Fibroblast of gingiva (primary cell): ENCODE data around the gene GSTA5.
"Not testable (repeated sequence)": the region's sequence is repeated elsewhere in the genome, so short reads cannot be mapped to it uniquely, and the experiment has no call there.

Source experiments
- DNase-seq: peaks from one replicate; pipeline ENCODE4 v3.0.0-alpha.2; 2011; ENCODE audit warnings: low read depth

Gene GSTA5

DNA sequence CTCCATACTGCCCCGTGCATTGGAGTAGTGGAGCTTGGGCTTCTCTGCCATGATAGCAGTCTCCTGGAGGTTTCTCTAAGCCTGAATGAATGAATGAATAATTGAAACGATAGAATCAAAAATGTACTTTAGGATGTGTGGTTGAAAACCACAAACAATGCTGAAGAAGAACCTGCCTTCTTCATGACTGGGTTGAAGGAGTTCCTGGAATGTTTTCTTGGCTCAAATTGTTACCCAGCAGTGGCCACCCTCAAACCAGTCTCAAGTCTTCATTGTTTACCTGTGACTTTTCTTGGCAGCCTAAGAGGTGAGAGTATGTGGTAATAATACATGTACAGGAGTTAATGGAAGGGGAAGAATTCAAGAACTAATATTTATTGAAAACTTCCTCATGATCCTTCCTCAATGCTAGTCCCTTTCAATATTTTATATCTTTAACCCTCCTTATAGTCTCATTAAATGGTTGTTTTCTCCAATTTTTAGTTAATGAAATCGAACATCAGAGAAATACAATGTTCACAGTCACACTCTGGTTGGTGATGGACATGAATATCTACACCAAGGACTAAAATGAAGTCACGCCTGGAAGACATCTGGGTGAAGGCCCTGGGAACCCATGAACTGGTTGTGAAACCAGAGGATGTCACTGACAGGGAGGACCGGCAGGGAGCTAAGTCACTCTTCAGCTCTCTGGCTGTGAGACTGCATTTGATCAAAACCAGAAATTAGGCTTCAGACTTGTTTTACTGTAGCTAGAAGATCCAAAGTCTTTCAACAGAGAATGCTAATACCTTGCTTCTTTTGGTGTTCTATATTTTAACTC is at the start of gene GSTA5:
Gene GSTA5, minus strand, starts transcription at position 51 of the 823 bp plus-strand sequence.
- no peak for DNase-seq

GRCh38 chr6:52890018-52890417 is 49.4 kb upstream of the GSTA5 start:
- no peak for DNase-seq

DNA sequence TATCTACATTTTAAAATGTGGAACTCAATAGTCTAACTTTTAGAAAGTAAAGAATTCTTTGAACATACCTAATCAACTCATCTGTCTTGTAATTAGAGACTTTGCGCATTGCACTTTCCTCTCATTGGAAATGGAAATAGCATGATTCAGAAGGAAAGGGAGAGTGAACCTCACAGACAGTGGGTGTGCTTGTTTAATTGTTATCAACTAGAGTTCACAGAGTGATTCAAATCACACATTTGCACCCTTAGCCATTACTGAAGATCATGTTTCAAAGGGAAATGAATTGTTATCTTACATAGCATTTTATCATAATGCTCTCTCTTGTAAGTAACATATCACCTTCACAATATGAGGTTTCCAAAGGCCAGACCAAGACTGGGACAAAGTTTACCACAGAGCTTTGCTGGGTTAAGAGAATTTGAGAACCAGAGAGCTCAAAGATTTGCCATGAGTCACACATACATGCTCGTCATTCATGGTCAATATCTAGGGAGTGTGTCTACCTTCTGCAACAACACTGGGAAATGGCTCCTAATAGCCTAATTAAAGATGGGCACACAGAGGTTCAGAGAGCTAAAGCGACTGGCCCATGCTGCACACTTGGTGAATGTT is 47.4 kb upstream of the GSTA5 start:
- no peak for DNase-seq

DNA sequence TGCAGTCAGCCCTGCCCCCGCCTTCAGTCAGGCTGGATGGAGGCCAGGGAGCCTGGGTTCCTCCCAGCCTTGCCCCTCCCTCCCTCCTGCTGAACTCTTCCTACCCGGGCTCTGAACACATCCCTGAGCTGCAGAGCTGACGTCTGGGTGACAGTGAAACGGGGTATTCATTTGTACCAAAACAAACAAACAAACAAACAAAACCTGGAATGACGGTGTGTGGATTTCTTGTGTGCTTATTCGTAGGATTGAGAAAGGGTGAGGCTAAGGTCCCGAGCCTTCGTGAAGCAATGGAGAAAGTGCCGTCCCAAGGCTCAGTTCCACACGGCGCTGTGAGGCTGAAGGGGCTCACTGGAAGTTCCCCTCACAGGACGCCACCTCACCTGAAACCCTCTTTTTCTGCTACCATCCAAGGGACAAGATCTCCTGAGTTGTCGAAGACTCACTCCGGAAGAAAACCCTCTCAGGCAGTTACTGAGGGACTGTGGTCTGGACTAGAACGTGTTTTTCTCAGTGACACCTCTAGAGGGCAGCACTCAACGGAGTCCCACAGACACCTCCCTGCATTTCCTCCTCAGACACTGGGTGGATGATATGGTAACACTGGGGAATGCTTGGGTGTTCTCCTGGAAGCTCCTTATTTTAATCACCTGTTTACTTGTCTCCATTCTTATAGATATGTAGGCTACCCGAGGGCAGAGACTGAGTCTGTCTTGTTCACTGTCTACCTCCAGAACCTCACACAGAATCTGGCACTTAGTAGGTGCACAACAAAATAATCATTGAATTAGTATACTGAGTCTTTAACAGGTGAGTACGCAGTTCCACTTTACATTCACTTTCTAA is 41.6 kb upstream of the GSTA5 start:
- peak; percentile 66 for DNase-seq

DNA sequence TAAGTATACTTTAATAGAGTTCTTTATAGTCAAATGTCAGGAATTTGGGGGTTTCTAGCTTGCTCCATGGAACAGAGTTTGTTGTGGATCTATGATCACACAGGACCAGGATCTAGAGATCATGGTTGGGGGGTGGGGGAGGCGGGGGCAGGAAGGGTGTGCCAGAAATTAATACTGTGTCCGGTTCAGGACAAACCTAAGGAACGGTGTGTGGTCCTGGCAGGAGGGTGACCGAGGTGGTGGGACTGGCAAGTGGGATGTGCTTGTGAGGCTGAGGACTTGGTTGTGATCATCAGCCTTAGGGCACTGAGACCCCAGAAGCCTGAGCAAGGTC is 41.0 kb upstream of the GSTA5 start:
- DNase-seq = no peak

- no peak for DNase-seq
Observed at GRCh38 chr6:52877786-52878185, 37.2 kb upstream of the GSTA5 start.

- peak; percentile 41 for DNase-seq
Observed at GRCh38 chr6:52877168-52877567, 36.6 kb upstream of the GSTA5 start.

GRCh38 chr6:52876056-52876787 is 35.6 kb upstream of the GSTA5 start:
- no peak for DNase-seq

DNA sequence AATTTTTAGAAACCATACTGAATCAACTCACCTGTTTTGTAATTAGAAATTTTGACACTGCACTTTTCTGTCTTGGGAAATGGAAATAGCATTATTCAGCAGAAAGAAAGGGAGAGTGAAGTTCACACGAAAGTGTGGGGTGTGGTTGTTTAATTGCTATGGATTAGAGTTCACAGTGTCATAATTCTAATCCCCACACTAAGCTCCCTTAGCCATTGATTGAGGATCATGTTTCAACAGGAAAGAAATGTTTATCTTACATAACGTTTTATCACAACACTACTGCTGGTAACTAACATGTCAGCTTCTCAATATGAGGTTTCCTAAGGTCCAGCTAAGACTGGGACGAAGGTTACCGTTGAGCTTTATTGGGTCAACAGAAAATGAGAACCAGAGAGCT is 31.4 kb upstream of the GSTA5 start:
- no peak for DNase-seq

DNA sequence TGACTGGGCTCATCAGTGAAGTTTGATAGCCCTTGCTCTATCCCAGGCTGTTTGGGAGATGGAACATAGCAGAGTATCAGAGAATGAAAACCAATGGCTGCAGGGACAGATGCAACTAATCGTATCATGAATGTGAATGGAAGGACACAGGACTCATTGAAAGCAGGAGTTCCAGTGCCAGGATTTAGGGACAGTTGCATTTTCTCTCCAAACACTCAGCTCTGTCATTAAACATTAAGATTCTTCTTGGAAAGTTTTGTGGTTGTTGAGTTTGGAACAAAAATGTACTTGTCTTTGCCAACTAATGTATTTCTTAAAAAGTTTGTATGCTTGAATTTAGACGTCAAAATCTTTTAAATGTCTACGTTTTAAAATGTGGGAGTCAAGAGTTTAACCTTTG is 31.0 kb upstream of the GSTA5 start:
- DNase-seq = no peak

GRCh38 chr6:52870335-52871091 is 29.9 kb upstream of the GSTA5 start:
- DNase-seq = peak; percentile 21

- not testable (repeated sequence) for DNase-seq
Observed at GRCh38 chr6:52868899-52869298, 28.3 kb upstream of the GSTA5 start.

GRCh38 chr6:52868240-52868639 is 27.6 kb upstream of the GSTA5 start:
- DNase-seq = no peak

DNA sequence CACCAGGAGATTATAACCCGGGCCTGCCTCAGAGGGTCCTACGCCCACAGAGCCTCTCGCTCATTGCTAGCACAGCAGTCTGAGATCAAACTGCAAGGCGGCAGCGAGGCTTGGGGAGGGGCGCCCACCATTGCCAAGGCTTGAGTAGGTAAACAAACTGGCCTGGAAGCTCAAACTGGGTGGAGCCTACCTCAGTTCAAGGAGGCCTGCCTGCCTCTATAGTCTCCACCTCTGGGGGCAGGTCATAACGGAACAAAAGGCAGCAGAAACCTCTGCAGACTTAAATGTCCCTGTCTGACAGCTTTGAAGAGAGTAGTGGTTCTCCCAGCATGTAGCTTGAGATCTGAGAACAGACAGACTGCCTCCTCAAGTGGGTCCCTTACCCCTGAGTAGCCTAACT is 20.5 kb upstream of the GSTA5 start:
- not testable (repeated sequence) for DNase-seq

DNA sequence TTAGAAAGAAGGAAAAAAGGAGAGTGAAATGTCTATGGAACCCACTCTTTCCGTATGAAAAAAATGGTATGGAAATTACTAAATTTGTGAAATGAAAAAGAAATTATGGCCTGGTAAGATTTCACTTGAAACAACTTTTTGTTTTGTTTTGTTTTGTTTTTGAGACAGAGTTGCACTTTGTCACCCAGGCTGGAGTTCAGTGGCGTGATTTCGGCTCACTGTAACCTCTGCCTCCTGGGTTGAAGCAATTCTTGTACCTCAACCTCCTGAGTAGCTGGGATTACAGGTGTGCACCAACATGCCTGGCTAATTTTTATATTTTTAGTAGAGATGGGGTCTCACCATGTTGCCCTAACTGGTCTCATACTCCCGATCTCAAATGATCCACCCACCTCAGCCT is 17.8 kb upstream of the GSTA5 start:
- no peak for DNase-seq

- DNase-seq = not testable (repeated sequence)
Observed at GRCh38 chr6:52856137-52856536, 15.5 kb upstream of the GSTA5 start.

GRCh38 chr6:52849137-52849536 is 8.5 kb upstream of the GSTA5 start:
- no peak for DNase-seq

- DNase-seq = no peak
Observed at GRCh38 chr6:52846002-52846401, 5.4 kb upstream of the GSTA5 start.

- DNase-seq = no peak
Observed at GRCh38 chr6:52843605-52844004, 3.0 kb upstream of the GSTA5 start.

GRCh38 chr6:52839124-52840055 is 1.2 kb downstream of the GSTA5 start:
- peak; percentile 45 for DNase-seq
